GM15510 (cell line): ENCODE data around the gene TGFBRAP1.

Experiments used
- POLR2A ChIP-seq: IDR thresholded peaks from 3 replicates; pipeline ENCODE4 v1.6.1; 2011; ENCODE audit warnings: borderline replicate concordance; ENCODE audit not compliant: insufficient read length; ENCODE audit errors: extremely low read depth

The TGFBRAP1 gene

GRCh38 chr2:105364436-105365139, 35.1 kb upstream of the TGFBRAP1 start:
- TF ChIP-seq POLR2A, result no peak

DNA sequence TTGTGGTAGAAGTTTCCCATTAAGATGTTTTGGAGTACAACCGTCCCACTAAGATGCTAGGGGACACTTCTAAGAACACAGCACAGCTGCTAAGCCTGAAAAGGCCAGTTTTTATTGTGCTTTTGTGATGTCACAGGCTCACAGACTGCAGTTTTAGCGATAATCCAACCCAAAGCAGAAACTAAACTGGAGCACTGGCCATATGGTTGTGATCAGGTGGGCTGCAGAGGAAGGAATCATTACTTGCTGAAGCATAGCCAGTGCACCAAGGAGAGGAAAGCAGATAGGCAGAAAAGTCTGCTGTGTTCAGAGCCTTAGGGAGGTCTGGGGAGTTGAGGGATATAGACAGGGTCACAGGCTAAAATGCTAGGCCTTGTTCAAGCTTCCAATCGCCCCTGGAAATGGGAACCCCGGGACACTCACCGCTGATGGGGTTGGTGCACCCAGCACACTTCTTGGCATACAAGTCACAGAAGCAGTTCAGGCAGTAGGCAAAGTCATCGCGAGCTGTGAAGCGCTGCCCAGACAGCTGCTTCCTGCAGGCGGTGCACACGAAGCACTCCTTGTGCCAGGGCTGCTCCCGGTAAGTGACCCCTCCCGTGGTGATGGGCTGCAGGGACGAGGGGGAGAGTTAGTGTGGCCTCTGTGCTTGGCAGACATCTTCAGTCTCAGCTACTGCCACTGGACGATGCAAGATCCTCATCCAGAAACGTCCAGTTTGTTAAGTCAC, 33.5 kb upstream of the TGFBRAP1 start:
- no peak for TF ChIP-seq POLR2A

- TF ChIP-seq POLR2A, result no peak
These were observed 31.8 kb upstream of the TGFBRAP1 start for GRCh38 chr2:105361102-105361889.

DNA sequence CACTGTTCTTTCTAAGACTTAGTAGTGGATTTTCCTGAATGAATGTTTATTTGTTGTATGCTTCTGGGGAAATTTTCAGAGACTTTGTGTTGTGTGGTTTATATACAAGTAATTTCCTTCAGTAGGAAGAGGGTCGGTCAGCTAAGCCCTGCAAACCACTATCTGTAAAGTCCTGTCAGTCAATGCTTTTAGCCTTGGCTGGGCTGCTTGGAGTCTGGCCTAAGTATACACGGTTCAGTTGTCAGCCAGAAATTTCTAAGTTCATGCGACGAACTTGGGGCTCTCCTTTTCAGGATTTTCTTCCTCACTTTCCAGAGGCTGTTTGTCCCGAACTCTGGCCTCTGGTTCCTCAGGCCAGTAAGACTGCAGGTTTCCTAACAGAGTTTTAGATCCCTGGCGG, 29.1 kb upstream of the TGFBRAP1 start:
- TF ChIP-seq POLR2A, result no peak

DNA sequence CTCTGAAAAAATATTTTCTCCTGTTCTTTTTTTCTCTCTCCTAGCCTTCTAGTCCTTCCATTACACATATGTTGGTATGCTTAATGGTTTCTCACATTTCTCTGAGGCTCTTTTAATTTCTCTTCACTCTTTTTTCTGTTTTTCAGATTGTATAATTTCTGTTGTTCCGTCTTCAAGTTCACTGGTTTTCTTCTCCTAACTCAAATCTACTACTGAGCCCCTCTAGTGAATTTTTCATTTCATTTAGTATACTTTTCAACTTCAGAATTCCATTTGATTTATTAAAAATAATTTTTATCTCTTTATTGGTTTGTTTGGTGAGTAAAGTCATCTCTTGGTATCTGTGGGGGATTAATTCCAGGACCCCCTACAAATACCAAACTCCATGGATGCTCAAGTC, 27.6 kb upstream of the TGFBRAP1 start:
- no peak for TF ChIP-seq POLR2A

- no peak for TF ChIP-seq POLR2A
These were observed 15.3 kb upstream of the TGFBRAP1 start for GRCh38 chr2:105344704-105345345.

DNA sequence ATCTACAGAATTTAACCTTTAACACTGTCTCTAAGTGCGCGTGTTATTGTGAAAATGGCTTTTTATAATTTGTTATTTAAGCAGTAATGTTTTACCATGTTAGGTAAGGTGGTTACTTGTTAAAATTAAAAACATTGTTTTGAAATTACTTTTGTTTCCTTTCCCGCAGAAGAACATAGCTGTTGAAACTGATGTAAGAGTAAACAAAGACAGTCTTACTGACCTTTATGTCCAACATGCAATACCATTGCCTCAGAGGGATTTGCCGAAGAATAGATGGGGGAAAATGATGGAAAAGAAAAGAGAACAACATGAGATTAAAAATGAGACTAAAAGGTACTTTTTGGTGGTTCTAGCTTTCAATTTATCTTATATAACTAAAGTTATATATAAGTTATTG, 9.9 kb upstream of the TGFBRAP1 start:
- no peak for TF ChIP-seq POLR2A

DNA sequence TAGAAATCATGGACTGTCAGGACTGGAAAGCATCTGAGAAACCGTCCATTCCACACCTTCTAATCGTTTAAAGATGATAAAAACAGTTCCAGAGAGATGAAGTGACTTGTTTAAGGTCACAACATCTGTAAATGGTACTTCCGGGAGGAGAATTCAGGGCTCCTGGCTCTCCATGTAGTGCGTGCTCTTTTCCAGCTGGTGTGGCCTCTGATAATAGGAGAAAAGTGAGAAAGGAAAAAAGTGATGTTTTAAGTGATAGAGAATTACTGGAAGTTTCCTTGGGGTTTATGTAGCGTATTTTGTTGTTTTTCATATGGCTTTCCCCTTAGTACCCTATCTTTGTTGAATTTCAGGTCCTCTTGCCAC, 8.5 kb upstream of the TGFBRAP1 start:
- TF ChIP-seq POLR2A, result no peak

- TF ChIP-seq POLR2A, result peak; percentile 57
These were observed 7.8 kb upstream of the TGFBRAP1 start, which contains the start of gene C2orf49 for GRCh38 chr2:105337122-105338019. C2orf49 (plus strand) TSS chr2:105337540; CDS start chr2:105337588, 48 bp downstream.

- TF ChIP-seq POLR2A, result no peak
These were observed 7.2 kb upstream of the TGFBRAP1 start for GRCh38 chr2:105336786-105337121.

- TF ChIP-seq POLR2A, result no peak
These were observed 5.9 kb upstream of the TGFBRAP1 start for GRCh38 chr2:105335469-105335868.

- TF ChIP-seq POLR2A, result no peak
These were observed 4.7 kb upstream of the TGFBRAP1 start for GRCh38 chr2:105334211-105334610.

GRCh38 chr2:105330681-105331375, 1.3 kb upstream of the TGFBRAP1 start:
- TF ChIP-seq POLR2A, result no peak

GRCh38 chr2:105329197-105329554, 359 bp downstream of the TGFBRAP1 start:
- no peak for TF ChIP-seq POLR2A
